ENCODE measurements around the gene VRTN. TPM values are rescaled to one million over a fixed set of nuclear protein-coding genes. Genes with fewer than 3 reads are reported as not detected.

VRTN gene
- total and polyA plus RNA-seq, 2 donors (not counting 1 experiment from before 2014, with no cell fraction given) = not detected

- H3K4me3 ChIP-seq (replicated peaks in 1 of 4; ENCODE audit: control extremely low read depth in 1 of 4, insufficient read depth in 1 of 4, low read depth in 3 of 4, low read length in 4 of 4) = no peak overlapping the region
- peaks cover 26% of the 10 kb centered on the region for H3K27me3 ChIP-seq (ENCODE audit: control insufficient read depth, insufficient read depth, low read length)
- no peak overlapping the region for H3K27ac ChIP-seq (ENCODE audit: insufficient read depth, low read length)
- H3K9me3 ChIP-seq (ENCODE audit: control insufficient read depth, insufficient read depth, low read depth, low read length) = no peaks in the 10 kb centered on the region
- no peak overlapping the region for H3K4me2 ChIP-seq (ENCODE audit: extremely low read depth, insufficient read depth, low read length)
- no peaks in the 10 kb centered on the region for H3K79me2 ChIP-seq (ENCODE audit: control insufficient read depth, insufficient read depth, low read length)
- no peaks in the 10 kb centered on the region for H3K4me1 ChIP-seq (ENCODE audit: control insufficient read depth, extremely low read depth, insufficient read depth, low read length)
- DNase-seq (ENCODE audit: low read depth in 2 of 2) = no peak
- H4K20me1 ChIP-seq (ENCODE audit: control insufficient read depth, extremely low read depth, insufficient read depth, low read length) = peaks cover under 1% of the 10 kb centered on the region
- TF ChIP-seq EZH2 (IDR thresholded peaks at IDR 0.05; ENCODE audit: low read length, missing control alignments) (no peak), CTCF (conservative IDR thresholded peaks at IDR 0.05 in 1 of 2, IDR thresholded peaks at IDR 0.05 in 1 of 2; ENCODE audit: low read depth in 1 of 2, low read length in 2 of 2) (no peak)
- H3K9ac ChIP-seq (ENCODE audit: insufficient read depth, low read length) = no peak overlapping the region
- no peaks in the 10 kb centered on the region for H3K36me3 ChIP-seq (ENCODE audit: control insufficient read depth, insufficient read depth, low read length)
- H2AFZ ChIP-seq (ENCODE audit: low read length) = no peak overlapping the region
Measured at GRCh38 chr14:74408870-74409269, 60.6 kb downstream of the VRTN start.

GRCh38 chr14:74409441-74409840 is 61.2 kb downstream of the VRTN start:
- Histone ChIP-seq H3K27me3 (ENCODE audit: control insufficient read depth, insufficient read depth, low read length) (peaks cover 26% of the 10 kb centered on the region), H3K36me3 (ENCODE audit: control insufficient read depth, insufficient read depth, low read length) (no peaks in the 10 kb centered on the region), H3K27ac (ENCODE audit: insufficient read depth, low read length) (no peak overlapping the region), H3K4me2 (ENCODE audit: extremely low read depth, insufficient read depth, low read length) (no peak overlapping the region), H2AFZ (ENCODE audit: low read length) (no peak overlapping the region), H4K20me1 (ENCODE audit: control insufficient read depth, extremely low read depth, insufficient read depth, low read length) (peaks cover 2% of the 10 kb centered on the region), H3K4me3 (replicated peaks in 1 of 4; ENCODE audit: control extremely low read depth in 1 of 4, insufficient read depth in 1 of 4, low read depth in 3 of 4, low read length in 4 of 4) (no peak overlapping the region), H3K4me1 (ENCODE audit: control insufficient read depth, extremely low read depth, insufficient read depth, low read length) (no peaks in the 10 kb centered on the region), H3K79me2 (ENCODE audit: control insufficient read depth, insufficient read depth, low read length) (no peaks in the 10 kb centered on the region), H3K9me3 (ENCODE audit: control insufficient read depth, insufficient read depth, low read depth, low read length) (no peaks in the 10 kb centered on the region), H3K9ac (ENCODE audit: insufficient read depth, low read length) (no peak overlapping the region)
- TF ChIP-seq CTCF (conservative IDR thresholded peaks at IDR 0.05 in 1 of 2, IDR thresholded peaks at IDR 0.05 in 1 of 2; ENCODE audit: low read depth in 1 of 2, low read length in 2 of 2) (no peak), EZH2 (IDR thresholded peaks at IDR 0.05; ENCODE audit: low read length, missing control alignments) (no peak)
- no peak for DNase-seq (ENCODE audit: low read depth in 2 of 2)

Other genes with a start within 250 kb of the VRTN start
- not detected in 2 replicates for gene VSX2, start 109.0 kb upstream of the VRTN start, total RNA-seq
- not detected in 2 replicates for gene VSX2, start 109.0 kb upstream of the VRTN start, polyA plus RNA-seq
- gene ABCD4, start 45.5 kb upstream of the VRTN start, total RNA-seq = 26.2 and 26.9 TPM in 2 replicates
- 10.5 and 12.6 TPM in 2 replicates for gene ABCD4, start 45.5 kb upstream of the VRTN start, polyA plus RNA-seq
- gene SYNDIG1L, start 77.7 kb downstream of the VRTN start, total RNA-seq = not detected in 2 replicates
- not detected in 2 replicates for gene SYNDIG1L, start 77.7 kb downstream of the VRTN start, polyA plus RNA-seq
- 238 and 363 TPM in 2 replicates for gene NPC2, start 144.8 kb downstream of the VRTN start, total RNA-seq
- 275 and 299 TPM in 2 replicates for gene NPC2, start 144.8 kb downstream of the VRTN start, polyA plus RNA-seq
- gene ISCA2, start 145.3 kb downstream of the VRTN start, total RNA-seq = 11.7 and 17.7 TPM in 2 replicates
- gene ISCA2, start 145.3 kb downstream of the VRTN start, polyA plus RNA-seq = 32.1 and 35.5 TPM in 2 replicates